WERI-Rb-1 (cell line): Measurements from ENCODE around the gene PRKCZ.

ENCODE experiments used
- DNase-seq: peaks from one replicate; pipeline ENCODE4 v3.0.0-alpha.2; 2020
- H3K27ac ChIP-seq: fragments of 250-450 bp; sonication (Bioruptor Pico); 2 replicates; pipeline ENCODE4 v1.5.1; 2020; ENCODE audit warnings: mild to moderate bottlenecking, moderate library complexity
- H3K27me3 ChIP-seq: fragments of 250-450 bp; sonication (Bioruptor Pico); 2 replicates; pipeline ENCODE4 v1.5.1; 2021; ENCODE audit warnings: mild to moderate bottlenecking, low read depth, moderate library complexity; ENCODE audit not compliant: insufficient read depth, severe bottlenecking
- H3K36me3 ChIP-seq: fragments of 250-450 bp; sonication (Bioruptor Pico); 2 replicates; pipeline ENCODE4 v1.5.1; 2020; ENCODE audit warnings: mild to moderate bottlenecking, moderate library complexity
- H3K4me3 ChIP-seq: 2 replicates; pipeline ENCODE4 v1.5.1; 2011; ENCODE audit warnings: low read depth, mild to moderate bottlenecking, control low read depth, low read length
- H3K9me3 ChIP-seq: fragments of 250-450 bp; sonication (Bioruptor Pico); 2 replicates; pipeline ENCODE4 v1.5.1; 2021; ENCODE audit warnings: mild to moderate bottlenecking, moderate library complexity; ENCODE audit not compliant: severe bottlenecking
- TF ChIP-seq, protein P1 (sequence below): IDR thresholded peaks from 2 replicates; pipeline ENCODE4 v1.5.1; 2011; ENCODE audit warnings: low read depth, mild to moderate bottlenecking, control low read depth, inconsistent platforms, low read length

Gene PRKCZ

DNA sequence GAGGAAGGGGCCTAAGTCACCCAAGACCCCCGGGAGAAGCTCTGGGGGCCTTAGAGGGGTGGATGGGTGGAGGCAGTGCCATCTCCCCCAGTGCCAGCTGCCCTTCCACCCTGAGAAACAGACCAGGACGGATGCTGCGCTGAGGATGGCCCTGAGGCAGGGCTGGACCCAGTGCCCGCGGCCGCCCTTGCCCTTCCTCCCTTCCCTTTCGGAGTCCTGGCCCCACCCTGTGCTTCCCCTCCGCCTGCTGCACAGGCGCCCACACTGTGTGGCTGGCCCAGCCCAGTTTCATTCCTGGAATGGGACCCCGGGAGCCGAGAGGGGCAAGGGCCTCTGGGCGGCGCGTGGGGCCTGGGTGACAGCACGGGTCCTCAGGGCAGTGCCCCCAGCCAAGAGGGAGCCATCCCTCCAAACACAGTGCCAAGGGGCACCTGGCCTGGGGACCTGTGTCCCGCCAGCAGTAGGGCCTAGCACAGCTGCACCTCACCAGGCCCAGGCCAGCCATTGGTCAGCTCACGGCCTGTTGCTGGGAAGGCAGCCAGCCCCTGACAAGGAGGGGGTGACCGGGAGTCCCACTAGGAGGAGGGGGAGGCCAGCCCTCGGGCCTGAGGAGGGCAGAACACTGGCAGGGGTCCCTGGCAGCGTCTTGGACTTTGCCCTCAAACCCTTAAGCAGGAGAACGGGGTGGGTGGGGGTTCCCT, 164.5 kb downstream of the PRKCZ start:
- H3K9me3 ChIP-seq, result no peaks in the 10 kb centered on the region
- H3K36me3 ChIP-seq, result no peaks in the 10 kb centered on the region
- TF ChIP-seq, protein P1, sequence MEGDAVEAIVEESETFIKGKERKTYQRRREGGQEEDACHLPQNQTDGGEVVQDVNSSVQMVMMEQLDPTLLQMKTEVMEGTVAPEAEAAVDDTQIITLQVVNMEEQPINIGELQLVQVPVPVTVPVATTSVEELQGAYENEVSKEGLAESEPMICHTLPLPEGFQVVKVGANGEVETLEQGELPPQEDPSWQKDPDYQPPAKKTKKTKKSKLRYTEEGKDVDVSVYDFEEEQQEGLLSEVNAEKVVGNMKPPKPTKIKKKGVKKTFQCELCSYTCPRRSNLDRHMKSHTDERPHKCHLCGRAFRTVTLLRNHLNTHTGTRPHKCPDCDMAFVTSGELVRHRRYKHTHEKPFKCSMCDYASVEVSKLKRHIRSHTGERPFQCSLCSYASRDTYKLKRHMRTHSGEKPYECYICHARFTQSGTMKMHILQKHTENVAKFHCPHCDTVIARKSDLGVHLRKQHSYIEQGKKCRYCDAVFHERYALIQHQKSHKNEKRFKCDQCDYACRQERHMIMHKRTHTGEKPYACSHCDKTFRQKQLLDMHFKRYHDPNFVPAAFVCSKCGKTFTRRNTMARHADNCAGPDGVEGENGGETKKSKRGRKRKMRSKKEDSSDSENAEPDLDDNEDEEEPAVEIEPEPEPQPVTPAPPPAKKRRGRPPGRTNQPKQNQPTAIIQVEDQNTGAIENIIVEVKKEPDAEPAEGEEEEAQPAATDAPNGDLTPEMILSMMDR, result no peak
- DNase-seq, result no peak
- H3K27ac ChIP-seq, result no peak overlapping the region
- no peak overlapping the region for H3K4me3 ChIP-seq
- H3K27me3 ChIP-seq, result no peaks in the 10 kb centered on the region

DNA sequence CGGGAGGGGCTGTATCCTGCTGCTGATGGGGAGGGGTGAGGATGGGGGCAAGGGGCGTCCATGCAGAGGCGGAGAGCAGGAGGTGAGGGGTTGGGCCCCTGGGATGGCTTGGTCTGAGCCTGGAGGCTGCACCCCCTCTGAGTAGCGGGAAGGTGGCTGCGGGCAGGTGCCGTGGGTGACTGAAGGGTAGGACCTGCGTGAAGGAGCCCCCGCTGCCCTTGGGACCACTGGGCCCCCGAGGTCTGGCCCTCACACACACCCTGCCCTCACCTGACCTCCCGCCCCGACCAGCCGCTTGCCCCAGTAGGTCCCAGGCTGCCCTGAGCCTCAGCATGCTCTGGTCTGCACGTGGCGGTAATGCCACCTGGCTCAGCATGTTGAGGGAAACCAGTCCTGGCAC, 165.1 kb downstream of the PRKCZ start:
- no peaks in the 10 kb centered on the region for H3K9me3 ChIP-seq
- no peaks in the 10 kb centered on the region for H3K27me3 ChIP-seq
- DNase-seq, result no peak
- TF ChIP-seq, protein P1, result no peak
- no peak overlapping the region for H3K4me3 ChIP-seq
- no peaks in the 10 kb centered on the region for H3K36me3 ChIP-seq
- no peak overlapping the region for H3K27ac ChIP-seq

DNA sequence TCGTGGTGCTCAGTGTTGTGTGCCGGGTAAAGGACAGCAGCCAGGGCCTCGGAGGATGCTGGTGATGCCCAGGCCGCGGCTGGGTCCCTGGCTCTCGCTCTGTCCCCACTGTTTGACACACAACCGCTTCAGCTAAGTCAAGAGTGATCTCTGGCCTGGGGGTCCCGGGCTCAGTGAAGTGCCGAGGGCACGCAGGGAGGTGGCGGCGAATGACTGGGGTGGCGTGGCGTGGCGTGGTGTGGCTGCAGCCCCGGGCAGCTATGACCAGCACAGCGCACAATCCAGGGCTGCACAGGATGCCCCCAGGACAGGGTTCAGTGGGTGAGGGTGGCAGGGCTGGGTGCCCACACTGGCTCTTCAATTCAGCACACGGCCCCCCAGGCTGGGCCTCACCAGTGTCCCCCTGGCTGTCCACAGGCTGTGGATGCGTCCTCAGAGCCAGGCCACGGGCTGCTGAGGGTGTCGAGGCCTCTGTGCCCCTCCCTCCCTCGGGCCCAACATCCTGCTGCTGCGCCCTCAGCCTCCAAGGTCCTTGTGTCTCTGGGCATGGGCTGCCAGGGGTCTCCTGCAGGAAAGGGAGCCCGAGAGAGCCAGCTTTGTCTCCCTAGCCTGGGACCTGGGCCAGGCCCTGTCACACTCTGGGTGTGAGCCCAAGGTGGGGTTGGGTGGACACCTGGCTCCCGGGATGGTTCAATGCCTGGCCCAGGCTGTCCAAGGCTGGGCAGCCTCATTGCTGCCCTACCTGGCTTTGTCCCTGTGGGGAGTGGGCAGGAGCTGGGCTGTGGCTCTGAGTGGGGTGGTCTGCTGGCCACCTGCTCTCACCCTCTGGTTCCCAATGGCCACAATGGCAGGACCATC, 165.9 kb downstream of the PRKCZ start:
- TF ChIP-seq, protein P1, result no peak
- Histone ChIP-seq H3K27ac (no peak overlapping the region), H3K9me3 (no peaks in the 10 kb centered on the region), H3K4me3 (no peak overlapping the region), H3K36me3 (no peaks in the 10 kb centered on the region), H3K27me3 (no peaks in the 10 kb centered on the region)
- DNase-seq, result no peak

DNA sequence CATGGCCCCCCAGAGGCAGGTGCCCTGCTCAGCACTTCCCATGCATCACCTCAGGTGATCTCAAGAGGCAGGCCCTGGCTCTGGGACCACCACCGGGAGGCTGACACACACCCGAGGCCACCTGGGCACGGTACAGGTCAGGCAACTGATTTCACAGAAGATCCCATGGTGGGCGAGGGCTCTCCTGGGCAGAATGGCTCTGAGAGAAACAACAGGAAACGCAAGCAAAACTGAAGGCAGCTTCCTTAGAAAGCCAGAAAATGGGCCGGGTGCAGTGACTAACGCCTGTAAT, 166.5 kb downstream of the PRKCZ start:
- Histone ChIP-seq H3K27ac (no peak overlapping the region), H3K27me3 (no peaks in the 10 kb centered on the region), H3K4me3 (no peak overlapping the region), H3K36me3 (no peaks in the 10 kb centered on the region), H3K9me3 (no peaks in the 10 kb centered on the region)
- TF ChIP-seq, protein P1, result no peak
- DNase-seq, result no peak

DNA sequence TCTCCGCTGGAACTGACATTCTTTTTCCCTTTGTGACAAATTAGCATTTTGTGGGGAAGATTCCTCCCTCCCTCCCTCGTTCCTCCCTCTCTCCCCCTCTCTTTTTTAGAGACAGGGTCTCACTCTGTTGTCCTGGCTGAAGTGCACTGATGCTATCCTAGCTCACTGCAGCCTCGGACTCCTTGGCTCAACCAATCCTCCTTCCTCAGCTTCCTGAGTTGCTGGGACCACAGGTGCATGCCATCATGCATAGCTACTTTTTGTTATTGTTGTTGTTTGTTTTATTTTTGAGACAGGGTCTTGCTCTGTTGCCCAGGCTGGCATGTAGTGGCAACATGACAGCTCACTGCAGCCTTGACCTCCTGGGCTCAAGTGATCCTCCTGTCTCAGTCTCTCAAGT, 171.1 kb downstream of the PRKCZ start:
- TF ChIP-seq, protein P1, result no peak
- no peak overlapping the region for H3K27ac ChIP-seq
- H3K36me3 ChIP-seq, result no peaks in the 10 kb centered on the region
- H3K4me3 ChIP-seq, result no peak overlapping the region
- no peaks in the 10 kb centered on the region for H3K27me3 ChIP-seq
- no peak for DNase-seq
- H3K9me3 ChIP-seq, result no peaks in the 10 kb centered on the region

DNA sequence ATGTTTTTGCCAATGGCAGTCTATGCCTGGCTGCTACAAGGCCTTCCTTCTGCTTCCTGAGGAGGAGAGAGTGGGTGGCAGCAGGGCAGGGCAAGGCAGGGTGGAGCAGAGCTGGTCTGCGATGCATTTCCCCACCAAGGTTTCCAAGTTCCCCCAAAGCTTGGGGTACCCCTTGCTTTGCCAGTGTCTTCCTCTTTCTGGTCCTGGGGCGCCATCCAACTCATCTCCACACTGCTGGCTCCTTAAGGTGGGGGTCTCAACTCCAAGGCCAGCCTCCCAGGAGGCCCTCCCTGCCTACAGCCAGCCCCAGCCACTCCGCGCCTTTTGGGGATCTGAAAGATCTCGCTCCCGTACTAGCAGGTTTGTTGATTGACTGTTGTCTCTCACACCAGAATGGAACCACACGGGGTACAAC, 174.0 kb downstream of the PRKCZ start:
- Histone ChIP-seq H3K27ac (no peak overlapping the region), H3K9me3 (no peaks in the 10 kb centered on the region), H3K27me3 (no peaks in the 10 kb centered on the region), H3K36me3 (no peaks in the 10 kb centered on the region), H3K4me3 (no peak overlapping the region)
- no peak for DNase-seq
- TF ChIP-seq, protein P1, result no peak
